GM12801 (cell line): ENCODE results near the gene MAN1A1.

Experiments
- TF ChIP-seq, protein P1 (sequence below): IDR thresholded peaks from one replicate; pipeline ENCODE4 v1.5.1; 2011; ENCODE audit warnings: control low read depth; ENCODE audit not compliant: insufficient read length; ENCODE audit errors: extremely low read depth

Gene MAN1A1

GRCh38 chr6:119349361-119350201 lies at the start of gene MAN1A1:
Gene MAN1A1, minus strand, starts transcription at chr6:119349761. Its CDS starts 696 bp downstream, at chr6:119349065.
- TF ChIP-seq, protein P1, sequence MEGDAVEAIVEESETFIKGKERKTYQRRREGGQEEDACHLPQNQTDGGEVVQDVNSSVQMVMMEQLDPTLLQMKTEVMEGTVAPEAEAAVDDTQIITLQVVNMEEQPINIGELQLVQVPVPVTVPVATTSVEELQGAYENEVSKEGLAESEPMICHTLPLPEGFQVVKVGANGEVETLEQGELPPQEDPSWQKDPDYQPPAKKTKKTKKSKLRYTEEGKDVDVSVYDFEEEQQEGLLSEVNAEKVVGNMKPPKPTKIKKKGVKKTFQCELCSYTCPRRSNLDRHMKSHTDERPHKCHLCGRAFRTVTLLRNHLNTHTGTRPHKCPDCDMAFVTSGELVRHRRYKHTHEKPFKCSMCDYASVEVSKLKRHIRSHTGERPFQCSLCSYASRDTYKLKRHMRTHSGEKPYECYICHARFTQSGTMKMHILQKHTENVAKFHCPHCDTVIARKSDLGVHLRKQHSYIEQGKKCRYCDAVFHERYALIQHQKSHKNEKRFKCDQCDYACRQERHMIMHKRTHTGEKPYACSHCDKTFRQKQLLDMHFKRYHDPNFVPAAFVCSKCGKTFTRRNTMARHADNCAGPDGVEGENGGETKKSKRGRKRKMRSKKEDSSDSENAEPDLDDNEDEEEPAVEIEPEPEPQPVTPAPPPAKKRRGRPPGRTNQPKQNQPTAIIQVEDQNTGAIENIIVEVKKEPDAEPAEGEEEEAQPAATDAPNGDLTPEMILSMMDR: no peak

DNA sequence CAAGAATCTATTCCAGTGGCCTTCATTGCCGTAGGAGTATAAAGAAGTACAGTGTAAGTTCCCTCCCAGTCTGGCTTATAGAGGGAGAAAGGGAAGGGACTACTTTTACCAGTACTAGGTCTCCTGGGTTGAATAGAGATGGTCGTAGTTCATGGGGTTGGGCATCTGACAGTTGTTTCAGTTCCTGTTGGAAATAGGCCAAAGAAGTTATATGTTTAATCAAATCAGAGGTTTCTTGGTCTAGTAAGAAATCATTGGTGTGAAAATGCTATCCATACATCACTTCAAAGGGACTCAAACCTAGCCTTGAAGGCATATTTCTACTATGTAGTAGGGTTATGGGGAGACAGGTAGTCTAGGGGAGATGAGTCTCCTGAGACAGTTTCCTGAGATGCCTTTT lies 45.6 kb upstream of the MAN1A1 start:
- TF ChIP-seq, protein P1: no peak

- TF ChIP-seq, protein P1: no peak
Observed at GRCh38 chr6:119390247-119390793, 40.8 kb upstream of the MAN1A1 start.

DNA sequence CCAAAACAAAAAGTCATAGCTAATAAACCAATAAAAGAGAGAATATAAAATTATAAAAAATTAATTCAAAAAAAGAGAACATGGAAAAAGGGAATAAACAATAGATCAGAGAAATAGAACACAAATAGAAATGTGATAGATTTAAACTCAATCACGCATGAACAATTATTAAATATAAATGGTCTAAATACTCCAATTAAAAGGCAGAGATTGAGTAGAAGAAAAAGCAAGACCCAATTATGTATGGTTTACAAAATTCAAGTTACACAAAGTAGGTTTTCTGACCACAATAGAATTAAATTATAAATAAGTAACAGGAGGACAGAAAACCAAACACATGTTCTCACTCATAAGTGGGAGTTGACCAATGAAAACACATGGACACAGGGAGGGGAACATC lies 36.4 kb upstream of the MAN1A1 start:
- TF ChIP-seq, protein P1: no peak

DNA sequence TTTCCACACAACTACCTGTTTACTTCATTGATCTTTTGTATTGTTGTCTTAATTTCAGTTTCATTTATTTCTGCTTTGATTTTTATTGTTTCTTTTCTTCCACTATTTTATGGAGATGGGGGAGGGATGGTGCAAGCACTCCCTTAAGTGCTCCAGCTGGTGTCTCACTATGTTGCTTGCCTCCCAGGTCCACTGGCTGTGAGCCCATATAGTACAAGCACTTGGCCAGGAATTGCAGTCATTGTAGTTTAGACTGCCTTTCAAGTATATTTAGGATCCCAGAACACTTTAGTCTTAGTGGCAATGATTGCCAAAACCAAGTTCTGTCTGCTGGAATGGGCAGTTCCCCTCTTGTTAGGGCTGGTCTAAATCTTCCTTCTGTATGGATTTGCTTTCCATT lies 34.9 kb upstream of the MAN1A1 start:
- TF ChIP-seq, protein P1: no peak

DNA sequence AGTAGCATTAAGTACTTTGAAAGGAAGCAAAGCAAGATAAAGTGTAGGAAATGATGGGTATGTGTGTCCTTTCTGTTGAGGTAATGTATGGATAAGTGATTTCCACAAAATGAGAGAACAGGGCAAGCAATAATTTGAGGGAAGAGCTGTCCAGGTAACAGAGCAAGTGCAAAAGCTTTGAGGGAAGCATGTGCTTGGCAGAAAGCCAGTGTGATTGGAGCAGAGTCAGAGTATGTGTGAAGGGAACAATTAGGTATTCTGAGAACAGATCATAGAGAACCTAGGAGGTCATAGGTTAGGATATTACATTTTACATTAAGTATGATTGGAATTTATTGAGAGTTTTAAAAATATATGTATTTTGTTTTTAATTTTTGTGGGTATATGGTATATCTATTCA lies 30.2 kb upstream of the MAN1A1 start:
- TF ChIP-seq, protein P1: no peak

DNA sequence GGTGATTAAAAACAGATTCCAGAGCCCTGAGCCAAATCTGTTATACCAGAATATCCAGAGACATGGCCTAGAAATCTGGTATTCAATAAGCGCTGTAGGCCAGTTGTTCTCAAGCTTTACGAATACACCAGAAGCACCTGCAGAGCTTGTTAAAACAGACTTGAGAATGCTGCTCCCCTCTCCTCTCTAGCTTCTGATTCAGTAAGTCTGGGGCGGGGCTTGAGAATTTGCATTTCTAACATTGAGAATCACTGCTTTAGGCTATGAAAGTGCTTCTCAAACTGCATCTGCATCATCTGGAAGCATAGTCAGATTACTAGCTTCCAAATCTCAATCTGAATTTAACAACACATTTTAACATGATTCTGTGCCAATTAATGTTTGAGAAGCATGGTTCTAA lies 20.5 kb upstream of the MAN1A1 start:
- TF ChIP-seq, protein P1: no peak
